Upper lobe of right lung (tissue), 1 donor: ENCODE measurements around the gene MEIS1. TPM values are rescaled to one million over a fixed set of nuclear protein-coding genes. Genes with fewer than 3 reads are reported as not detected.

Experiments
- ATAC-seq: fragments of 200-7000 bp; cut with Tn5 transposase; one replicate; pipeline ENCODE4 v1.9.1; 2020; ENCODE audit warnings: mild to moderate bottlenecking, moderate library complexity
- DNase-seq: peaks from one replicate; pipeline ENCODE4 v3.0.0-alpha.2; 2020
- H3K27ac ChIP-seq: fragments of 200-600 bp; one replicate; pipeline ENCODE4 v1.8.0; 2022
- H3K27me3 ChIP-seq: fragments of 200-600 bp; one replicate; pipeline ENCODE4 v1.8.0; 2022; ENCODE audit warnings: mild to moderate bottlenecking
- H3K36me3 ChIP-seq: fragments of 200-600 bp; one replicate; pipeline ENCODE4 v1.8.0; 2022
- H3K4me1 ChIP-seq: fragments of 200-600 bp; one replicate; pipeline ENCODE4 v1.8.0; 2022
- H3K4me3 ChIP-seq: fragments of 200-600 bp; one replicate; pipeline ENCODE4 v1.8.0; 2022; ENCODE audit warnings: mild to moderate bottlenecking
- H3K9me3 ChIP-seq: fragments of 200-600 bp; one replicate; pipeline ENCODE4 v1.8.0; 2022
- intact Hi-C: fragments of 100-400 bp; cut with DNase I; formaldehyde crosslinking; loops from one replicate; pipeline ENCODE4 v1.11.0; 2022
- total RNA-seq: library from RNA; stranded (reverse); fragmentation: NEBNext Ultra II Directional; extraction: Animal tissue kit (Norgen Biotek cat#: 25700); gene quantifications from one replicate; pipeline ENCODE4 v1.2.1, GENCODE V29; 2021
- TF ChIP-seq, protein P1 (sequence below): fragments of 200-600 bp; IDR thresholded peaks from one replicate; pipeline ENCODE4 v1.8.0; 2022; ENCODE audit warnings: antibody characterized with exemption
- donor health status: DM: no; HTN: yes; CAD: no; lungs with severe emphysema.

The MEIS1 gene
- total RNA-seq, 1 donor from 2014 or later, result 48.0 TPM

DNA sequence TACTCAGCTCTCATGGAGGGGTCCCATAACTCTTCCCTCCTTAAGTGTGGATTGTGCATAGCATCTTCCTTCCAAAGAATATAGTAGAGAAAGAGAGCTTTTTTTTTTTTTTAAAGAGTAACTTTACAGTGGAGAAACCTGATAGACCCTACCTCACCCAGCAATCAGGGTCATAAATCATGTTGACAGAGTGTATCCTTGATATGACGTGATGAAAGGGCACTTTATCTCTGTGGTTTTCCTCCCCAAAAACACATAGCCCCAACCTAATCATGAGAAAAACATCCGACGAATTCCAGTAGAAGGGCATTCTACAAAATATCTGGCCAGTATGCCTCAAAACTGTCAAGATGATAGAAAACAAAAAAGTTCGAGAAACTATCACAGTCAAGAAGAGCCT is 29.5 kb upstream of the MEIS1 start:
- Histone ChIP-seq H3K36me3 (no peaks in the 10 kb centered on the region), H3K4me1 (no peaks in the 10 kb centered on the region), H3K27me3 (no peaks in the 10 kb centered on the region), H3K27ac (no peak overlapping the region), H3K4me3 (no peak overlapping the region), H3K9me3 (peaks cover under 1% of the 10 kb centered on the region)
- intact Hi-C loops, result no loop called here
- TF ChIP-seq, protein P1, sequence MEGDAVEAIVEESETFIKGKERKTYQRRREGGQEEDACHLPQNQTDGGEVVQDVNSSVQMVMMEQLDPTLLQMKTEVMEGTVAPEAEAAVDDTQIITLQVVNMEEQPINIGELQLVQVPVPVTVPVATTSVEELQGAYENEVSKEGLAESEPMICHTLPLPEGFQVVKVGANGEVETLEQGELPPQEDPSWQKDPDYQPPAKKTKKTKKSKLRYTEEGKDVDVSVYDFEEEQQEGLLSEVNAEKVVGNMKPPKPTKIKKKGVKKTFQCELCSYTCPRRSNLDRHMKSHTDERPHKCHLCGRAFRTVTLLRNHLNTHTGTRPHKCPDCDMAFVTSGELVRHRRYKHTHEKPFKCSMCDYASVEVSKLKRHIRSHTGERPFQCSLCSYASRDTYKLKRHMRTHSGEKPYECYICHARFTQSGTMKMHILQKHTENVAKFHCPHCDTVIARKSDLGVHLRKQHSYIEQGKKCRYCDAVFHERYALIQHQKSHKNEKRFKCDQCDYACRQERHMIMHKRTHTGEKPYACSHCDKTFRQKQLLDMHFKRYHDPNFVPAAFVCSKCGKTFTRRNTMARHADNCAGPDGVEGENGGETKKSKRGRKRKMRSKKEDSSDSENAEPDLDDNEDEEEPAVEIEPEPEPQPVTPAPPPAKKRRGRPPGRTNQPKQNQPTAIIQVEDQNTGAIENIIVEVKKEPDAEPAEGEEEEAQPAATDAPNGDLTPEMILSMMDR, result no peak
- ATAC-seq (no peak), DNase-seq (no peak)

DNA sequence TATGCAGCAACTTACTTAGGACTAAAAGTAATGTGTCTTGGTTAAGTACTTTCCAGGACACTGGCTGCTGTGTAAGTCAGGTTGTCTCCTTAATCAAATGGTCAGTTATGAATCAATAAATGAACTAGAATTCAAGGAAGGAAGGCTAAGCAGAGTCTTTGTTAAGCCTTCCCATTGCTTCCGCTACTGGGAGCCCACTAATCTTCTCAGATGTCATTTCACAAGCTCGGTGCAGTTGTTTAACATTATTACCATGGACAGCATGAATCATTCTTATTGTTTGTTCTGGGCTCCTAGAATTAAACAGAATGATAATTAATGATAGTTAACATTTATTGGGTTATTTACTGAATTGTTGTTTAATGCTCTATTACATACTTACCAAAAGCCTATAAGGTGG is 26.0 kb upstream of the MEIS1 start:
- Histone ChIP-seq H3K36me3 (no peaks in the 10 kb centered on the region), H3K4me3 (no peak overlapping the region), H3K4me1 (no peaks in the 10 kb centered on the region), H3K9me3 (no peaks in the 10 kb centered on the region), H3K27me3 (no peaks in the 10 kb centered on the region), H3K27ac (no peak overlapping the region)
- ATAC-seq (no peak), DNase-seq (no peak)
- TF ChIP-seq, protein P1, result no peak
- intact Hi-C loops, result no loop called here

DNA sequence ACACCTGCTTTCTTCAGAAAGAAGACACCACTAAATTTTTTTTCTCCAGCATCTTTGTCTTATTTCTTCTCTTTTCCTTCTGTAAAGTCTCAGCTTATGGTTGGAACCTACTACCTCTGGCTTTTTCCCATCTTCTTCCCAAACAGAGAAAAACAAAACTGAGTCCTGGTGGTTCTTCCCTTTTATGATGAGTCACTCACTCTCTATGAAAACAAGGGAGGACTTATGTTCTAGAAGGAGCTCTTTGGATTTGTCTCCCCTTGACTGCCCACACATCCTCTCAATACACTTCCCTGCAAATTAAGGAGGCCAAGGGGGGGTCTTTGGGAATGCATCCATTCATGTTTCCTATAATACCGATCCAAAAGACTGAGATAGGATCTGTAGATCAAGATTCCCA is 22.1 kb upstream of the MEIS1 start:
- intact Hi-C loops, result no loop called here
- Histone ChIP-seq H3K4me1 (no peaks in the 10 kb centered on the region), H3K9me3 (no peaks in the 10 kb centered on the region), H3K36me3 (no peaks in the 10 kb centered on the region), H3K27ac (no peak overlapping the region), H3K4me3 (no peak overlapping the region), H3K27me3 (peaks cover 3% of the 10 kb centered on the region)
- no peak for DNase-seq
- TF ChIP-seq, protein P1, result no peak
- no peak for ATAC-seq

DNA sequence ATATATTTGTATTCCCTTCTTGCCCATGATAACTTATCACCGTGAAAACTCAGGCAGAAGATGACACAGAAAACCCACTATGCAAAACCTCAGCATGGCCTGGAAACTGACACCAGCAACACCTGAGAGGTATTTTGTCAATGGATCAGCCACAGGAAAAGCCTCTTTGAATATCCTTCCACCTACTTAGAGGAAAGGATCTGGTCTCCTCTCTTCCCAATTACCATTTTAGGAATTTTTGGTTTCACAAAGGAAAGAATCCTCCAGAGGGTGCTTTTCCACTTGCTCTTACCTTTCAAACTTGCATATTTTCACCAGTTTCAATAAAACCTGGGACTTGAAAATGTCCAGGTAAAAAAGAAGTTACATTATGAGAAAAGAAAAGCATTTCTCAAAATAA is 20.0 kb upstream of the MEIS1 start:
- ATAC-seq, result no peak
- intact Hi-C loops, result no loop called here

DNA sequence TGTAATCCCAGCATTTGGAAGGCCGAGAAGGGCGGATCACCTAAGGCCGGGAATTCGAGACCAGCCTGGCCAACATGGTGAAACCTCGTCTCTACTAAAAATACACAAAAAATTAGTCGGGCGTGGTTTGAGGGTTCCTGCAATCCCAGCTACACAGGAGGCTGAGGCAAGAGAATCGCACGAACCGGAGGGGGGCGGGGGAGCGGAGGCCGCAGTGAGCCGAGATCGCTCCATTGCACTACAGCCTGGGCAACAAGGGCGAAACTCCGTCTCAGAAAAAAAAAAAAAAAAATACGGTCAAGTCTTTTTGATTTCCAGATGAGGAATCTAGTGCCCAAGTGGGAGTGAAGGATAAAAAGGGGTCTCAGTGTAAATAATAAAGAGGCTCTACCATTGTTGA is 16.5 kb upstream of the MEIS1 start:
- H3K4me3 ChIP-seq, result no peak overlapping the region
- H3K4me1 ChIP-seq, result no peaks in the 10 kb centered on the region
- H3K36me3 ChIP-seq, result no peaks in the 10 kb centered on the region
- ATAC-seq (no peak), DNase-seq (no peak)
- H3K27me3 ChIP-seq, result peaks cover 3% of the 10 kb centered on the region
- intact Hi-C loops, result no loop called here
- H3K27ac ChIP-seq, result no peak overlapping the region
- H3K9me3 ChIP-seq, result no peaks in the 10 kb centered on the region
- TF ChIP-seq, protein P1, result no peak

More for the DNA sequence above, 20.0 kb upstream of the MEIS1 start:
- Histone ChIP-seq H3K4me3 (no peak overlapping the region), H3K27me3 (peaks cover 3% of the 10 kb centered on the region), H3K36me3 (no peaks in the 10 kb centered on the region), H3K27ac (no peak overlapping the region), H3K4me1 (no peaks in the 10 kb centered on the region), H3K9me3 (no peaks in the 10 kb centered on the region)
- no peak for DNase-seq
- TF ChIP-seq, protein P1, result no peak

DNA sequence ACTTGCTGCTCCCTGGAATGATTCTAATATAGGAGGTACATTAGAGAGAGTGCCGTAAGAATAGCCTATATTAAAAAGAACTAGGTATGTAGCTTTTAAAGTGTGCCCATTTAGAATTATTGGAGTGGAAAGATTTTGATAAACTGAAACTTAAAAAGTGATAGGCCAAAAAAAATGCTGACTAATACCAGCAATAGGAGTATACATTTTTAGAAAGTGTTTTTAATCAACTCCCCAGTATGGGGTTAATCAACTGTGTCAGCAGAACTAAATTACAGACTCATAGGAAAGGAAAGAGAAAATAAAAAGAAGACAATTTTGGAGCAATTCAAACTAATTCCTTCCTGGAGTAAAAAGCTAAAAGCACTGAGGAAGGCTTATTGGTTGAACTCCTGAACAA is 13.3 kb upstream of the MEIS1 start:
- Histone ChIP-seq H3K27ac (no peak overlapping the region), H3K36me3 (no peaks in the 10 kb centered on the region), H3K9me3 (no peaks in the 10 kb centered on the region), H3K4me1 (no peaks in the 10 kb centered on the region), H3K4me3 (no peak overlapping the region), H3K27me3 (peaks cover 15% of the 10 kb centered on the region)
- TF ChIP-seq, protein P1, result no peak
- intact Hi-C loops, result no loop called here
- DNase-seq (no peak), ATAC-seq (no peak)
